GM23248 (cell line): ENCODE measurements around the gene DCAF12. TPM values are rescaled to one million over a fixed set of nuclear protein-coding genes. Genes with fewer than 3 reads are reported as not detected.

Source experiments
- DNase-seq: peaks from one replicate; pipeline ENCODE4 v3.0.0-alpha.2; 2015
- H2AFZ ChIP-seq: fragments of 200-600 bp; sonication (generic); 2 replicates; pipeline ENCODE4 v1.6.1; 2016; ENCODE audit warnings: antibody characterized with exemption
- H3F3A ChIP-seq: fragments of 200-600 bp; sonication (generic); 2 replicates; pipeline ENCODE4 v1.6.1; 2016; ENCODE audit warnings: mild to moderate bottlenecking, antibody characterized with exemption, mixed run types; ENCODE audit not compliant: insufficient read depth
- H3K27ac ChIP-seq: fragments of 200-600 bp; sonication (generic); 2 replicates; pipeline ENCODE4 v1.5.1; 2016; ENCODE audit warnings: mild to moderate bottlenecking
- H3K27me3 ChIP-seq: fragments of 200-600 bp; sonication (generic); replicated peaks from 2 replicates; pipeline ENCODE4 v1.6.1; 2016; ENCODE audit warnings: mild to moderate bottlenecking; ENCODE audit not compliant: insufficient read depth
- H3K36me3 ChIP-seq: fragments of 200-600 bp; sonication (generic); 2 replicates; pipeline ENCODE4 v1.6.1; 2016; ENCODE audit warnings: low read depth, mild to moderate bottlenecking
- H3K4me1 ChIP-seq: fragments of 200-600 bp; sonication (generic); 2 replicates; pipeline ENCODE4 v1.6.1; 2016; ENCODE audit warnings: mild to moderate bottlenecking; ENCODE audit not compliant: insufficient read depth
- H3K4me2 ChIP-seq: fragments of 200-600 bp; sonication (generic); one replicate; pipeline ENCODE4 v1.6.1; 2016; ENCODE audit warnings: mild to moderate bottlenecking; ENCODE audit not compliant: unreplicated experiment
- H3K4me3 ChIP-seq: fragments of 200-600 bp; sonication (generic); 2 replicates; pipeline ENCODE4 v1.5.1; 2016; ENCODE audit warnings: mild to moderate bottlenecking
- H3K79me2 ChIP-seq: fragments of 200-600 bp; sonication (generic); 2 replicates; pipeline ENCODE4 v1.6.1; 2016; ENCODE audit warnings: mild to moderate bottlenecking; ENCODE audit not compliant: insufficient read depth
- H3K9ac ChIP-seq: fragments of 200-600 bp; sonication (generic); 2 replicates; pipeline ENCODE4 v1.6.1; 2016; ENCODE audit warnings: mild to moderate bottlenecking
- H3K9me2 ChIP-seq: fragments of 200-600 bp; sonication (generic); 2 replicates; pipeline ENCODE4 v1.6.1; 2016; ENCODE audit warnings: mixed run types, mild to moderate bottlenecking, moderate library complexity; ENCODE audit not compliant: insufficient read depth
- H3K9me3 ChIP-seq: fragments of 200-600 bp; sonication (generic); one replicate; pipeline ENCODE4 v1.6.1; 2017; ENCODE audit warnings: low read depth
- H4K20me1 ChIP-seq: fragments of 200-600 bp; sonication (generic); 2 replicates; pipeline ENCODE4 v1.6.0; 2016; ENCODE audit not compliant: insufficient read depth
- EZH2 ChIP-seq: fragments of 200-600 bp; sonication (generic); IDR thresholded peaks from 2 replicates; pipeline ENCODE4 v1.6.1; 2018; ENCODE audit warnings: antibody characterized with exemption, mild to moderate bottlenecking; ENCODE audit not compliant: insufficient read depth, poor library complexity, severe bottlenecking
- EZH2phosphoT487 ChIP-seq: fragments of 200-600 bp; sonication (generic); IDR thresholded peaks from 2 replicates; pipeline ENCODE4 v1.6.1; 2018; ENCODE audit warnings: antibody characterized with exemption, moderate library complexity, mild to moderate bottlenecking, low read depth; ENCODE audit not compliant: insufficient read depth
- WGBS, 2 experiments: methylation state at CpG; one replicate each; pipeline ENCODE4 v1.1.6; 2015 to 2017; ENCODE audit warnings: low lambda C conversion rate in 2 of 2, low coverage in 1 of 2; ENCODE audit errors: missing lambda C conversion rate in 2 of 2; 5-methylcytosine and 5-hydroxymethylcytosine counted together
- in situ Hi-C: fragments of 300-500 bp; cut with MboI; formaldehyde crosslinking; loops from 2 replicates; pipeline ENCODE4 v1.15.0; 2020
- polyA plus RNA-seq: library from polyadenylated mRNA; unstranded; fragments of >200 nt; fragmentation: Nextera tagmentation; extraction: Ambion mirVana; gene quantifications from 2 replicates; pipeline ENCODE4 v1.2.1, GENCODE V29; 2016
- total RNA-seq: library from RNA; depleted of rRNA; stranded (reverse); fragments of >200 nt; shearing (Covaris generic); gene quantifications from 2 replicates; pipeline ENCODE4 v1.2.3, GENCODE V29; 2014

The DCAF12 gene
- total and polyA plus RNA-seq, 2 experiments from 2014 or later: 21.7 to 22.2 TPM

DNA sequence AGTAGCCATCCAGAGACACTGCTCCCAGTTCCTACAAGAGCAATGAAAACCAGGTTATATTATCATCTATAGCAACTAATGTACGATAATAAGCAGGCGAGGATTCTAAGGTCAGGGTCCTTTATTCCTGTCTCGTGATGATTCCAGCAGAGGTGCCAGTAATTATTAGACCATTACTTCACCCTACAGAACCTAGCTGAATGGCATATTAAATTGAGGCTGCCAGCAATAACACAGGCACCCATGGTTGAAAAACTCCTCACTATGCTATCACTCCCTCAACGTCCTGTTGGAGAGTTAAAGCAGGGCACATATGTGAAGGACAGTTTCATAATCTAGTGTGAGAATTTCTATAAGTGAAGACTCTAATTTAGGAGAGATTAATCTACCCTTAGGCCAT, 29.7 kb downstream of the DCAF12 start:
- H3K4me2 ChIP-seq: no peak overlapping the region
- no peaks in the 10 kb centered on the region; the same call in 1 of the 2 replicates for H3K4me1 ChIP-seq
- no peak for DNase-seq
- no peak overlapping the region for H3K27ac ChIP-seq
- H3K4me3 ChIP-seq: no peak overlapping the region
- H3K79me2 ChIP-seq: no peaks in the 10 kb centered on the region
- H3F3A ChIP-seq: no peaks in the 10 kb centered on the region
- H4K20me1 ChIP-seq: no peaks in the 10 kb centered on the region
- H3K9ac ChIP-seq: no peak overlapping the region
- in situ Hi-C loops: no loop called here
- no peak overlapping the region for H2AFZ ChIP-seq
- H3K9me3 ChIP-seq: no peaks in the 10 kb centered on the region
- H3K9me2 ChIP-seq: no peaks in the 10 kb centered on the region
- TF ChIP-seq EZH2phosphoT487: no peak
- no peak for TF ChIP-seq EZH2
- H3K36me3 ChIP-seq: peaks cover 48% of the 10 kb centered on the region; the same call in 1 of the 2 replicates
- no peaks in the 10 kb centered on the region for H3K27me3 ChIP-seq
- 97% methylated on average over 4 of the region's 4 CpGs for WGBS, 2 experiments

DNA sequence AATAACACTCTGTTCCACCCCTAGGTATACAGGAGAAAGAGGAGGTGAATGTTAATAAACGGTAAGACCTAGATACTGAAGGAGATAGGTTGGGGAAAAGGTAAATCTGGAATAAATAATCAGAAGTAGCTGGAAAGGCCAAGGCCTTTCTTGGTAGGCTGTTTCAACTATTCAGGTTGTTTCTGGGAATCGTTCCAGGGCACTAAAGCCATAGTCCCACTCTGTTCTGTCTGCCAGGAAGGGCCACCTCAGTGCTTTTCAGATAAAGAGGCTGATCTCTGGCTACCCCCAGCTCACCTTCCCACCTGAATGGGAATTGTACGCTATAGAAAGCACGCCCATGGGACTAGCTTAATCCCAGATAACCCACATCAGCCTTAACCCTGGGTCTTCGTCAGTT, 32.9 kb downstream of the DCAF12 start:
- H3K9me2 ChIP-seq: no peaks in the 10 kb centered on the region
- no peaks in the 10 kb centered on the region for H3K79me2 ChIP-seq
- no peak overlapping the region for H2AFZ ChIP-seq
- H3K36me3 ChIP-seq: peaks cover 63% of the 10 kb centered on the region; the same call in 1 of the 2 replicates
- H3K4me2 ChIP-seq: no peak overlapping the region
- H3K4me3 ChIP-seq: no peak overlapping the region
- no peak for DNase-seq
- H3K9ac ChIP-seq: no peak overlapping the region
- H3K9me3 ChIP-seq: no peaks in the 10 kb centered on the region
- in situ Hi-C loops: no loop called here
- H3F3A ChIP-seq: no peaks in the 10 kb centered on the region
- no peaks in the 10 kb centered on the region for H3K27me3 ChIP-seq
- no peak for TF ChIP-seq EZH2
- no peak for TF ChIP-seq EZH2phosphoT487
- no peaks in the 10 kb centered on the region for H4K20me1 ChIP-seq
- H3K4me1 ChIP-seq: no peaks in the 10 kb centered on the region; the same call in 1 of the 2 replicates
- no peak overlapping the region for H3K27ac ChIP-seq
- WGBS, 2 experiments: 92 to 96% methylated on average over 5 of the region's 5 CpGs

DNA sequence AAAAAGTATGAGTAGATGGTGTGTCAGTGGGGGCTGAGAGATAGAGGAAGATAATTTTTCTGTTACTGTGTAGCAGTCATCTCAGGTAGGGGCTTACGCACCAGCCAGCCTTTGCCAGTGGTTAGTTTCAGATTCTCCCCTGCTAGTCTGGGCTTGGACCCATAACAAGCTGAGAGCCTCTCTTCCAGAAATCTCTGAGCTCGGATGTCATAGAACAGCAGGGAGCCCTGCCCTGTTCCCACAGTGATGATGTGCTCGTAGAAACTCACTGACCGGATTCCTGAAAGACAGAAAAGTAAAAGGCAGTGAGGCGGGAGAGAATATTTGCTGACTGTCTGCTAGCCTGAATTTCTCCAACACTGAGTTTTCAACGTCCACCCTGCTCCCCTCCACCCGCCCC, 37.2 kb downstream of the DCAF12 start:
- in situ Hi-C loops: no loop called here
- TF ChIP-seq EZH2phosphoT487: no peak
- TF ChIP-seq EZH2: no peak
- WGBS, 2 experiments: 86 to 91% methylated on average over 7 of the region's 7 CpGs
- no peaks in the 10 kb centered on the region for H3K9me2 ChIP-seq
- peaks cover 4% of the 10 kb centered on the region; the same call in 1 of the 2 replicates for H3F3A ChIP-seq
- H3K27me3 ChIP-seq: no peaks in the 10 kb centered on the region
- no peak overlapping the region for H3K27ac ChIP-seq
- H3K4me2 ChIP-seq: no peak overlapping the region
- H3K9ac ChIP-seq: no peak overlapping the region
- no peaks in the 10 kb centered on the region; the same call in 1 of the 2 replicates for H3K4me1 ChIP-seq
- H3K4me3 ChIP-seq: no peak overlapping the region
- H2AFZ ChIP-seq: no peak overlapping the region
- DNase-seq: no peak
- no peaks in the 10 kb centered on the region for H4K20me1 ChIP-seq
- H3K36me3 ChIP-seq: peaks cover 55% of the 10 kb centered on the region
- H3K9me3 ChIP-seq: no peaks in the 10 kb centered on the region
- H3K79me2 ChIP-seq: no peaks in the 10 kb centered on the region

DNA sequence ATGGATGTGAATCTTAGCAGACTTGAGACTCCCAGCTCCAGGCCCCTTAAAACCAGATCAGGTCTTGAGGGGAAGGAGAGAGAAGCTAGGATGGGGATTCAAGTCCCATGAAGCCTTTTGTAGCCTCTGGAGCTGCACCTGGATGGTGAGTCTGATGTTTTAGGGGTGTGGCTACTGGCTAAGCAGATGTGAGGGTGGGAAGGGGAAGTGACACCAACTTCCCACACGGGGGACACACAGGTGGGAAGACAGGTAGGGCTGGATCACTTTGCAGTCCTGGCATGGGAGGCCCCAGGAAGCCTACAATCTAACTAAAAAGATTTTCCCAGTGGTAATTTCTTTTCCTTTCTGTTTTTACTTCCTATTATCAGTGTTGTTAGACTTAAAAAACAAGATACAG, 39.1 kb downstream of the DCAF12 start:
- Histone ChIP-seq H3K4me1 (no peaks in the 10 kb centered on the region; the same call in 1 of the 2 replicates), H3K4me3 (no peak overlapping the region), H3K27me3 (no peaks in the 10 kb centered on the region), H3K4me2 (no peak overlapping the region), H3K9ac (no peak overlapping the region), H3K27ac (no peak overlapping the region), H3K9me2 (no peaks in the 10 kb centered on the region), H3K9me3 (no peaks in the 10 kb centered on the region), H2AFZ (no peak overlapping the region), H3F3A (peaks cover 9% of the 10 kb centered on the region; the same call in 1 of the 2 replicates), H3K79me2 (no peaks in the 10 kb centered on the region), H3K36me3 (peaks cover 47% of the 10 kb centered on the region), H4K20me1 (no peaks in the 10 kb centered on the region)
- WGBS, 2 experiments: 42 to 64% methylated on average over 1 of the region's 1 CpG
- no peak for DNase-seq
- in situ Hi-C loops: no loop called here
- no peak for TF ChIP-seq EZH2phosphoT487
- TF ChIP-seq EZH2: no peak

DNA sequence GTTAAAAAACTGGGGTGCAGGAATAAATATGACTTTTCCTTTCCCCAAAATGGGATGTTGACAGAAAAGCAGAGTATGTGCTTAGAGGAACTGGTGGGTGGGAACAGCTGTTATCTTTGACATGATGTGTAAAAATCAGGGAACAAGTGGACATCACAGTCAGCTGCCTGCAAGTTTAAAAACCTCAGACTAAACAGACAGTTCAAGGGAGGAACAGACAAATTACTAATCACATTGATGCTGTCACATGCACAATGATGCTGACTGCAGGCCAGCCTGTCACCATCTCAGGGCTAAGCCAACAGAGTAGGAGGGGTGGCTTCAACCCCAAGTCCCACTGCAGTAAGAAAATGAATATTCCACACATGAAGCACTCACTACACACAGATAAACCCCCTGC, 39.6 kb downstream of the DCAF12 start:
- H3K4me2 ChIP-seq: no peak overlapping the region
- H4K20me1 ChIP-seq: no peaks in the 10 kb centered on the region
- no peak overlapping the region for H3K9ac ChIP-seq
- no peaks in the 10 kb centered on the region for H3K79me2 ChIP-seq
- in situ Hi-C loops: no loop called here
- no peak overlapping the region for H3K4me3 ChIP-seq
- H3F3A ChIP-seq: peaks cover 9% of the 10 kb centered on the region; the same call in 1 of the 2 replicates
- H3K27me3 ChIP-seq: no peaks in the 10 kb centered on the region
- H3K9me2 ChIP-seq: no peaks in the 10 kb centered on the region
- H3K27ac ChIP-seq: no peak overlapping the region
- no peaks in the 10 kb centered on the region for H3K9me3 ChIP-seq
- H2AFZ ChIP-seq: no peak overlapping the region
- H3K36me3 ChIP-seq: peaks cover 42% of the 10 kb centered on the region
- no peak for DNase-seq
- TF ChIP-seq EZH2: no peak
- no peak for TF ChIP-seq EZH2phosphoT487
- no peaks in the 10 kb centered on the region for H3K4me1 ChIP-seq
